ENCODE results near the gene UBE2I.
"Not testable (repeated sequence)": the region's sequence is repeated elsewhere in the genome, so short reads cannot be mapped to it uniquely, and the experiment has no call there.

UBE2I gene

DNA sequence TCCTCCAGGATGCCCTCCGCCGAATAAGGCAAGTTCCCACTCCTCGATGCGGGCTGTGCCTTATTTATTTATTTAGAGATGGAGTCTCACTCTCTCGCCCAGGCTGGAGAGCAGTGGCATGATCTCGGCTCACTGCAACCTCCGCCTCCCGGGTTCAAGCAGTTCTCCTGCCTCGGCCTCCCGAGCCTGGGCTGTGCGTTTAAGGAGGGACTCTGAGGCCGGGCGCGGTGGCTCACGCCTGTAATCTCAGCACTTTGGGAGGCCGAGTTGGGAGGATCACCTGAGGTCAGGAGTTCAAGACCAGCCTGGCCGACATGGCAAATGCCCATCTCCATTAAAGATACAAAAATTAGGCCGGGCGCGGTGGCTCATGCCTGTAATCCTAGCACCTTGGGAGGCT, 18.7 kb downstream of the UBE2I start:
- Histone ChIP-seq H3K27me3 (ENCODE audit: control insufficient read depth in 1 of 2, insufficient read depth in 2 of 2, low read length in 2 of 2) (peaks cover 16 to 20% of the 10 kb centered on the region in 2 donors), H3K36me3 (ENCODE audit: control insufficient read depth in 1 of 2, insufficient read depth in 2 of 2, low read length in 2 of 2) (peaks cover 5 to 22% of the 10 kb centered on the region in 2 donors), H3K4me1 (ENCODE audit: control insufficient read depth in 1 of 2, insufficient read depth in 2 of 2, low read length in 2 of 2) (peaks cover 10 to 17% of the 10 kb centered on the region in 2 donors)
- not testable (repeated sequence) for H3K27ac ChIP-seq (ENCODE audit: low read depth, low read length); H3K9ac ChIP-seq (ENCODE audit: low read depth in 1 of 2, low read length in 2 of 2); H3K4me3 ChIP-seq (ENCODE audit: low read depth in 1 of 2, low read length in 2 of 2); H3K9me3 ChIP-seq (ENCODE audit: control insufficient read depth in 1 of 2, low read length in 2 of 2)

DNA sequence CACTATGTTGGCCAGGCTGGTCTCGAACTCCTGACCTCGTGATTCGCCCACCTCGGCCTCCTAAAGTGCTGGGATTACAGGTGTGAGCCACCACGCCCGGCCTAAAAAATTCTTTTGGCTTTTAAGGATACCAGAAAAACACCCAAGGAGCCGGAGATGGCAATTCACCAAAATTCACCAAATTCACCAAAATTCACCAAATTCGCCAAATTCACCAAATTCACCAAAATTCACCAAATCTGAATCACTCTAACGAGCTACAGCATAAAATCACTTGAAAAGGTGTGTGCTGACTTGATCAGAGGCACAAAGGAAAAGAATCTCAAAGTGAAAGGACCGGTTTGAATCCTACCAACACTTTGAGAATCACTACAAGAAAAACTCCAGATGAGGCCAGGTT, 19.5 kb downstream of the UBE2I start:
- H3K36me3 ChIP-seq (ENCODE audit: control insufficient read depth in 1 of 2, insufficient read depth in 2 of 2, low read length in 2 of 2), result peaks cover 3 to 14% of the 10 kb centered on the region in 2 donors
- not testable (repeated sequence) for H3K9ac ChIP-seq (ENCODE audit: low read depth in 1 of 2, low read length in 2 of 2); H3K27ac ChIP-seq (ENCODE audit: low read depth, low read length); H3K4me3 ChIP-seq (ENCODE audit: low read depth in 1 of 2, low read length in 2 of 2); H3K9me3 ChIP-seq (ENCODE audit: control insufficient read depth in 1 of 2, low read length in 2 of 2)
- peaks cover 10 to 17% of the 10 kb centered on the region in 2 donors for H3K4me1 ChIP-seq (ENCODE audit: control insufficient read depth in 1 of 2, insufficient read depth in 2 of 2, low read length in 2 of 2)
- H3K27me3 ChIP-seq (ENCODE audit: control insufficient read depth in 1 of 2, insufficient read depth in 2 of 2, low read length in 2 of 2), result peaks cover 18 to 23% of the 10 kb centered on the region in 2 donors

DNA sequence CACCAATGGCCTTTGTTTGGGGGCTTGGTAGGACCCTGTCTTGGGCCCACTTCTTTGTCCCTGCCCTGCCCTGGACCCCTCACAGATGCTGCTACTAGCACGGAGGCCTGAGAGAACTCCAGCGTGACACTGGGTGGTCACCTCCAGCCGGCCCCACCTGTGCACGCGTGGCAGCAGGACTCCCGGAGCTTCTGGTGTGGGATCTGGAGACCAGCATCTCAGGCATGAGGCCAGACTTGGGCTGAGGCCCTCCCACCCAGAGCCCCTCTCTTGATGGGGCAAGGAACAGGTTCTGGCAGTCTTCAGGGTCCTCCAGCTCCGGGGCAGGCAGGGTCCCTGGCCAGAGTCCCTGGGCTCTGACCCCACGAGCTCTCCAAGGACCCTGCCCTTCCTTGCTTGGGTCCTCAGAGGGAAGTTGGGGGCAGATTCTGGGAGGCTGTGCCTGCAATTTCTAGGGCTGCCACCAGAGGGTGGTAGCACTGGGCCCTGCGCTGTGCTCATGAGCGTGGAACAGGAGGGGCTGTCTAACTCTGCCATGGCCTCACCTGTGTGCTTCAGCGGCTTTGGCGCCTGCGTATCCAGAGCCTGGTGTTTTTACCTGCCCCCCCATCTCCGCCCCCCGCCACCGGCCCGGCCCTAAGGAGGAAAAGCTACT, 21.0 kb downstream of the UBE2I start:
- Histone ChIP-seq H3K9me3 (ENCODE audit: control insufficient read depth in 1 of 2, low read length in 2 of 2) (peaks cover 2 to 4% of the 10 kb centered on the region in 2 donors), H3K4me3 (ENCODE audit: low read depth in 1 of 2, low read length in 2 of 2) (no peak overlapping the region), H3K27ac (ENCODE audit: low read depth, low read length) (no peak overlapping the region), H3K27me3 (ENCODE audit: control insufficient read depth in 1 of 2, insufficient read depth in 2 of 2, low read length in 2 of 2) (peaks cover 32 to 34% of the 10 kb centered on the region in 2 donors), H3K36me3 (ENCODE audit: control insufficient read depth in 1 of 2, insufficient read depth in 2 of 2, low read length in 2 of 2) (no peaks in the 10 kb centered on the region), H3K4me1 (ENCODE audit: control insufficient read depth in 1 of 2, insufficient read depth in 2 of 2, low read length in 2 of 2) (peaks cover 10 to 17% of the 10 kb centered on the region in 2 donors), H3K9ac (ENCODE audit: low read depth in 1 of 2, low read length in 2 of 2) (no peak overlapping the region)

DNA sequence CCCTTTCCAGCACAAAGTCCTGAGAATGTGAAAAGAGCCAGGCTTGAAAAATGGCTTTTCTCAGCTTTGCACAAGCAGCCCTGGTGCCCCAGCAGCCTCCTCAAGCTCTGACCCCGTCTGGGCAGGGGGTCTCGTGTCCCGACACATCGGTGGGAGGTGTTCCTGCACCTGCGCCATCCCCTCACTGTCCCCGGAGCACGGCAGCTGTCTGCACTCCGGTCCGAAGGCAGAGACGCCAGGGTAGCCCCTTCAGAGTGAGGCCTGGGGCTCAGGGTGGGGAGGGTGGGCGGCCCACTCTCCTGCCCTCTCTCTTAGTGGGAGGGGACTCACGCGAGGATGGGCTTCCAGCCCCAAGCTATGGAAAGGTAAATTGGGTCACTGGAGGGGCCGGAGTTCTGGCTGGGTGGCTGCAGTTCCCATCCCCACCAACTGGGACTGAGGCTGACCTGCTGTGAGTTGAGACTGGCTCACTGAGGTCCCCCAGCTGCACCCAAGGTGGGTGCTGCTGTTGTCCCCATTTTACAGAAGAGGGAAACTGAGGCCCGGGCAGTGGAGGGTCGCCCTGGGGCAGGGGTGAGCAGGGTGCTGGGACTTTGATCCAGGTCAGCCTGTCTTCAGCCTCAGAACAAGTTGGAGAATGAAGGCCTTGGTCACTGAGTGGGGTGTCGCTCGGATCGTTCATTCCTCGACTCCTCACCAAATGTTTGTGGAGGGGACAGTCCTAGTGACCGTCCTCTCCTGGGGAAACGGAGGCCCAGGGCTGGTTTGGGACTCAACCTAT, 21.7 kb downstream of the UBE2I start:
- Histone ChIP-seq H3K4me1 (ENCODE audit: control insufficient read depth in 1 of 2, insufficient read depth in 2 of 2, low read length in 2 of 2) (peaks cover 10 to 17% of the 10 kb centered on the region in 2 donors), H3K36me3 (ENCODE audit: control insufficient read depth in 1 of 2, insufficient read depth in 2 of 2, low read length in 2 of 2) (no peaks in the 10 kb centered on the region), H3K27ac (ENCODE audit: low read depth, low read length) (peak overlapping the region; percentile 32), H3K4me3 (ENCODE audit: low read depth in 1 of 2, low read length in 2 of 2) (peak overlapping the region; percentile 44 to 58), H3K9me3 (ENCODE audit: control insufficient read depth in 1 of 2, low read length in 2 of 2) (peaks cover 2 to 4% of the 10 kb centered on the region in 2 donors), H3K9ac (ENCODE audit: low read depth in 1 of 2, low read length in 2 of 2) (peak overlapping the region; percentile 21 to 32), H3K27me3 (ENCODE audit: control insufficient read depth in 1 of 2, insufficient read depth in 2 of 2, low read length in 2 of 2) (peaks cover 39 to 41% of the 10 kb centered on the region in 2 donors)

GRCh38 chr16:1331712-1332617, 22.5 kb downstream of the UBE2I start:
- peaks cover 2 to 4% of the 10 kb centered on the region in 2 donors for H3K9me3 ChIP-seq (ENCODE audit: control insufficient read depth in 1 of 2, low read length in 2 of 2)
- peak overlapping the region; percentile 32 for H3K27ac ChIP-seq (ENCODE audit: low read depth, low read length)
- H3K4me1 ChIP-seq (ENCODE audit: control insufficient read depth in 1 of 2, insufficient read depth in 2 of 2, low read length in 2 of 2), result peaks cover 10 to 17% of the 10 kb centered on the region in 2 donors
- no peaks in the 10 kb centered on the region for H3K36me3 ChIP-seq (ENCODE audit: control insufficient read depth in 1 of 2, insufficient read depth in 2 of 2, low read length in 2 of 2)
- peak overlapping the region; percentile 44 to 58 for H3K4me3 ChIP-seq (ENCODE audit: low read depth in 1 of 2, low read length in 2 of 2)
- peak overlapping the region; percentile 21 to 32 for H3K9ac ChIP-seq (ENCODE audit: low read depth in 1 of 2, low read length in 2 of 2)
- H3K27me3 ChIP-seq (ENCODE audit: control insufficient read depth in 1 of 2, insufficient read depth in 2 of 2, low read length in 2 of 2), result peaks cover 45 to 47% of the 10 kb centered on the region in 2 donors

DNA sequence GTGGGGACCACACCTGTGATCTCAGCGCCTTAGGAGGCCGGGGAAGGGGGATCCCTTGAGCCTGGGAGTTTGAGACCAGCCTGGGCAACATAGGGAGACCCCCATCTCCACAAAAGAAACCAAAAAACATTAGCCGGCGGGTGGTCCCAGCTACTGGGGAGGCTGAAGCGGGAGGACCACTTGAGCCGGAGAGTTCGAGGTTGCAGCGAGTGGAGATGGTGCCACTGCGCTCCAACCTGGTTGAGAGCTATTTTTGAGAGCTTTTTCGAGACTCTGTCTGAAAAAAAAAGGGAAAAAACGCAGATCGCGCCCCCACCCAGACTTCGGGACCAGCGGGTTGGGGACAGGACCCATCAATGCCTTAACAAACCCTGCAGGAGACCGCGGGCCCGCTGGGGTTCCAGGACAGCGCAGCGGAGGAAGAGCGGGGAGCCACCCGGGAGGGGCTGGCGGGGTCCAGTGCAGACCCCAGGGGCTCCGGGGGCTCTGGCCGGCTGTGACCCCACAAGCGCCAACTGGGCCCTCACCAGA, 23.2 kb downstream of the UBE2I start:
- Histone ChIP-seq H3K36me3 (ENCODE audit: control insufficient read depth in 1 of 2, insufficient read depth in 2 of 2, low read length in 2 of 2) (no peaks in the 10 kb centered on the region), H3K27ac (ENCODE audit: low read depth, low read length) (no peak overlapping the region), H3K9me3 (ENCODE audit: control insufficient read depth in 1 of 2, low read length in 2 of 2) (peaks cover 2 to 4% of the 10 kb centered on the region in 2 donors), H3K9ac (ENCODE audit: low read depth in 1 of 2, low read length in 2 of 2) (peak overlapping the region in 1 of 2 donors; percentile 21), H3K27me3 (ENCODE audit: control insufficient read depth in 1 of 2, insufficient read depth in 2 of 2, low read length in 2 of 2) (peaks cover 45 to 47% of the 10 kb centered on the region in 2 donors), H3K4me1 (ENCODE audit: control insufficient read depth in 1 of 2, insufficient read depth in 2 of 2, low read length in 2 of 2) (peaks cover 10 to 17% of the 10 kb centered on the region in 2 donors), H3K4me3 (ENCODE audit: low read depth in 1 of 2, low read length in 2 of 2) (peak overlapping the region in 1 of 2 donors; percentile 58)

GRCh38 chr16:1333149-1333812, 23.8 kb downstream of the UBE2I start, which contains the start of gene BAIAP3:
TSS of gene BAIAP3 (plus strand) at chr16:1333645. CDS start at chr16:1338550, 4,905 bp downstream.
- Histone ChIP-seq H3K27ac (ENCODE audit: low read depth, low read length) (no peak within 1 kb of the TSS), H3K4me3 (ENCODE audit: low read depth in 1 of 2, low read length in 2 of 2) (peak within 1 kb of the TSS in 1 of 2 donors; percentile 58), H3K27me3 (ENCODE audit: control insufficient read depth in 1 of 2, insufficient read depth in 2 of 2, low read length in 2 of 2) (peaks cover 45 to 47% of the 10 kb centered on the region in 2 donors), H3K4me1 (ENCODE audit: control insufficient read depth in 1 of 2, insufficient read depth in 2 of 2, low read length in 2 of 2) (peaks cover 10 to 17% of the 10 kb centered on the region in 2 donors), H3K9me3 (ENCODE audit: control insufficient read depth in 1 of 2, low read length in 2 of 2) (peaks cover 2 to 4% of the 10 kb centered on the region in 2 donors), H3K9ac (ENCODE audit: low read depth in 1 of 2, low read length in 2 of 2) (no peak within 1 kb of the TSS), H3K36me3 (ENCODE audit: control insufficient read depth in 1 of 2, insufficient read depth in 2 of 2, low read length in 2 of 2) (no peaks in the 10 kb centered on the region)

- H3K4me1 ChIP-seq (ENCODE audit: control insufficient read depth in 1 of 2, insufficient read depth in 2 of 2, low read length in 2 of 2), result peaks cover 10 to 17% of the 10 kb centered on the region in 2 donors
- peaks cover 45 to 47% of the 10 kb centered on the region in 2 donors for H3K27me3 ChIP-seq (ENCODE audit: control insufficient read depth in 1 of 2, insufficient read depth in 2 of 2, low read length in 2 of 2)
- no peak overlapping the region for H3K9ac ChIP-seq (ENCODE audit: low read depth in 1 of 2, low read length in 2 of 2)
- peaks cover 2 to 4% of the 10 kb centered on the region in 2 donors for H3K9me3 ChIP-seq (ENCODE audit: control insufficient read depth in 1 of 2, low read length in 2 of 2)
- H3K36me3 ChIP-seq (ENCODE audit: control insufficient read depth in 1 of 2, insufficient read depth in 2 of 2, low read length in 2 of 2), result no peaks in the 10 kb centered on the region
- peak overlapping the region in 1 of 2 donors; percentile 28 for H3K4me3 ChIP-seq (ENCODE audit: low read depth in 1 of 2, low read length in 2 of 2)
- H3K27ac ChIP-seq (ENCODE audit: low read depth, low read length), result no peak overlapping the region
These were observed 24.6 kb downstream of the UBE2I start for GRCh38 chr16:1333854-1334700.
